ENCODE results near the gene MRAS.
"Not testable (repeated sequence)": the region's sequence is repeated elsewhere in the genome, so short reads cannot be mapped to it uniquely, and the experiment has no call there.

MRAS gene

DNA sequence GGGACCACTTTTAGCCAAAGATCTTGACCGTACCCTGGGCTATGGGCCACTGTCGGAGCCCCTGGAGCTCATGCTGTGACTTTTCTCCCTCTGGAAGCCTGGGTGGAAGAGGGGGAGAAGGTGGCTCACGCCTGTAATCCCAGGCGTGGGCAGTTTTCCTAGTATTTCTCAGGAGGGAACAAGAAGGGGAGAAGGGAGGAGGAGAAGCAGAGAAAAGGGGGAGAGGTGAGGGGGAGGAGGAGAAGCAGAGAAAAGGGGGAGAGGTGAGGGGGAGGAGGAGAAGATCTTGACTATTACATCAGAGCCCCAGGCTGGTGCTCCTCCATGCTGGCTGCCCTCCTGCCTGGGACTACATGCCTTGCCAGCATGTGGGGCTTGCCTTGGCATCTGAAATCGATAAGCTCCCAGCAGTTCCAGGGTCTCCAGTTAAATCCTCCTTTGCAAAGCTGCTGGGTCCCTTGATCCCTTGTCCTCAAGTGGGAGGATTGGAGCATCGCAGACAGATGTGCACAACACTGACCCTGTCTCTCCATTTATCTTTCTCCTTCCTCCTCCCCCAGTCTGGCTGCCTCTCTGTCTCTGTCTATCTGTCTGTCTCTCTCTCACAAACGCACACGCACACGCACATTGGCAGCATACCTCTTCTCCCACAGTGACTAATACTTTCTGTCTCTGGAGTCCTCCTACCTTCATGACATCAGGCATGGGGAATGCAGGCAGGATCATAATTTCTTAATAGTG, 41.6 kb downstream of the MRAS start:
- no peak for DNase-seq (ENCODE audit: low spot score)

GRCh38 chr3:138390582-138390932, 42.2 kb downstream of the MRAS start:
- DNase-seq (ENCODE audit: low spot score), result no peak

DNA sequence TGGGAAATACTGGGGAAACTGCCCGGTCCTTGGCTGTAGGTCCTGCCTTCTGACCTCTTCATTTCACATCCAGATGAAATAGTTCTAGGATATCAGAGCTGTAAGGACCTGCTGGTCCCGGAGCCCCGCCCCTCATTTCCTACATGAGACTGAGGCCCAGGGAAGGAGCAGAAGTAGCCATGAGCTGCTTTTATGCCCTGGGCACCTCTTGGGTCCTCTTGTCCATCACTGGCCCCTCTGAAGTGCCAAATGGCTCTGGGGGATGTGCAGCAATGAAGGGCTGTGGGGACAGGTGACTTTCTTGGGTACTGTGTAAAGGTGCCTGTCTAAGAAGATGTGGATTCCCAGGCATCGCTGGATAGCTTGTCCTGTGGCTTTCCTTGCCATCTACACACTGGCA, 45.8 kb downstream of the MRAS start:
- no peak for DNase-seq (ENCODE audit: low spot score)

DNA sequence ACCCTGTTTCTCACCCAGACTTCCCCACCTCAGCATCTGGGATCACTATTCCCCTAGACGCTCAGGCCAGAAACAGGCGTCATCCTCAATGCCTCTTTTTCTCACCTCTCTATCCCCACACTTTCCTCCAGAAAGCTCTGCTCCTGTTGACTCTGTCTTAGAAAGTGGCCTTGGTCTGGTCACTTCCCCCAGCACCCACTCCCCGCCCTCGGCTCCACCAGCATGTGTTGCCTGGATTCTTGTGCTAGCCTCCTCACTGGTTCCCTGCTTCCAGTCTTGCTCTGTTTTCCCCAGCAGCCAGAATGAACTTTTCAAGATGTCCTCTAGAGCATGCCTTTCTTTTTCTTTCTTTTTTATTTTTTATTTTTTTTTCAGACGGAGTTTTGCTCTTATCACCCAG, 46.3 kb downstream of the MRAS start:
- no peak for DNase-seq (ENCODE audit: low spot score)

DNA sequence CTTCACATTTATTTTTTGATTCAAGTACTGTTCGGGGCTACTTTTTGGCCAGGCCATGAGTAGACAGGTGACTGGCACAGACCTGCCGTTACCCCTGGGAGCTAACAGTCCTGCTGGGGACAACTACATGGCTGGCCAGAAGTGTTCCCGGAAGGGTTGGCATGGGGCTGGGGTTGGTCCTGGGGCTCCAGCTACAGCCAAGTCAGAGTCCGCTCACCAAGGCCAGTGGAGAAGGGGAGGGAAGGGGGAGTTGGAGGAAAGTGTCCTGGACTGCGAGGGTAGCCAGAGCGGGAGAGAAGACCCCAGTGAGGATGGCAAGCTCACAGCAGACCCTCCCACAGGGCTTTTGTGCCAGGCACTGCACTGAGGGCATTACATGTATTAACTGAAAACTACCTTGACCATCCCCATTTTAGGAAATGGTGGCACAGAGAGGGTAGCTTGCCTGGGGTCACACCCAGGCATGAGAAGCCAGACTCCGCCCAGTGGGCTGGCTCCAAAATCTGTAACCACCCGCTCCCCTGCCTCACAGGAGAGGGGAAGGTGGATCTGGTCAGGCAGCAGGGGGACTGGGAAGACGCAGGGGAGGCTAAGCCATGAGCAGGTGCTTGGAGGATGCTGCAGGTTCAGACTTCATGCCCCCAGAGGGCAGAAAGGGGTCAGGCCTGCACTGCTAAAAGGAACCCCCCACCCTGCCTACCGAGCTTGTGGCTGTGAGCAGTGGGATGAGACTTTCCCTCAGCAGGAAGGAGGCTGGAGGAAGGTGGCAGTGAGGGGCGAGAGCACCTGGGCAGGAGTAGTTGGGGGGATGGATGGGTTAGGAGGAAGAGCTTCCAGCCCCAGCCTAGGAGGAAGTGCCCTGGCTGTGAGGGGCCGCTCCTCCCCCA, 47.7 kb downstream of the MRAS start:
- no peak for DNase-seq (ENCODE audit: low spot score)

DNA sequence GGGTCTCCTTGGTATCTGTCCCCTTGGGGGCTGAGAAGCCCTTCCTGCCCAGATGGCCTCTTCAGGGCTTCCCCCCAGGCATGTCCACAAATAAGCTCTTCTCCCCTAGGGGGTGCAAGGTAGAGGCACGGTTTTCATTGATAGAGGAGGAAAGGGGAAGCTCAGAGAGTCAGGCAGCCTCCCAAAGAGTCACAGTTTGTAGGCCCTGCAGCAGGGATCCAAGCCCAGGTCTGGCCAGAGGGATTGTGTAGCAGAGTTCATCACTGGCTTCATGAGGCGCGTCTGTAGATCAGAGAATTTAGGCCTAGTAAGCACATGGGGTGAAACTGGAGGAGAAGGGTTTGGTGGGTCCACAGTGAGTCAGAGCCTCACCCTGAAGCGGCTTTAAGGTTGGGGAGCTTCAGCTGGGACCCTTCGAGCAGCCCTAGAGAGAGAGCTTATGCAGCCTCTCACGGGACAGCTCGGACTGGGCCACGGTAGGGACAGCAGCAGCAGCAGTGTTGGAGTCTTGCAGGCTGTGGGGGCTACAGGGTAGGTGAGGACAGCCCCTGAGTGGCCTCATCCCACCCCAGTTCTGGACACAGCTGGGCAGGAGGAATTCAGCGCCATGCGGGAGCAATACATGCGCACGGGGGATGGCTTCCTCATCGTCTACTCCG, 48.5 kb downstream of the MRAS start:
- DNase-seq (ENCODE audit: low spot score), result no peak

DNA sequence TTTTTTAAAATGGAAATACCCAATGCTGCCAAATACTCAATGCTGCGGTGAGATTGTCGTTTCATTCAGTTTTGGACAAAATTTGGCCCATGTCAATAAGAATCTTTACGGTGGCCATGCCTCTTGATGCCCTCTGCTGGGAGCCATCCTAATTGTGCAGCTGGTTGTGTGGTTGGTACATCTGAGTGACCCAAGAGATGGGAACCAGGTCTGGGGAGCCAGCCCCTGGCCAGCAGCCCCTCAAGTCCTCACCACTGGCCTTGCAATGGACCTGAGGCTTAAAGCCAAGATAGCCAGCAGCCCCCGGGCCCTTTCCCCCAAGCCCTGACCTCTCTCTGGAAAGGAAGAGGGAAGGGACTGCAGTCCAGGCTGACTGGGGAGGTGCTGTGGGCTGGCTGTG, 49.6 kb downstream of the MRAS start:
- no peak for DNase-seq (ENCODE audit: low spot score)

- no peak for DNase-seq (ENCODE audit: low spot score)
Observed at GRCh38 chr3:138398791-138399575, 50.6 kb downstream of the MRAS start.

DNA sequence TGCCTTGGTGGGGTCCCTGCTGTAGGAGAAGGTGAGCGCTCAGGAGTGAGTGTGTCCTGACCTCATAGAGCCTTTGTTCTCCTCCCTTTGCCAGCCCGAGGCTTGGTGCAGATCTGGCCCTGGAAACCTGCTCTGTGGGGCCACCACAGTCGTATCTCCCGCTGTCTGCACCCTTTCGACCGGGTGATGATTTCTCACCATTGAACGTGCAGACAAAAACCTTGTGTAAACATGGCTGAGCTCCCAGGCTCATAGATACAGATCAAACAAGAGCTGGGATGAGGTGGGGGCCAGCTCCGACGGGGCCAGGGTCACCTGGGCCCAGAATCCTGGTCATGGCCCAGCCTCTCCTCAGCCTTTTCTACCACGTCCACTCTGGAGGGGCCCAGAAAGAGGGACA, 51.4 kb downstream of the MRAS start:
- no peak for DNase-seq (ENCODE audit: low spot score)

DNA sequence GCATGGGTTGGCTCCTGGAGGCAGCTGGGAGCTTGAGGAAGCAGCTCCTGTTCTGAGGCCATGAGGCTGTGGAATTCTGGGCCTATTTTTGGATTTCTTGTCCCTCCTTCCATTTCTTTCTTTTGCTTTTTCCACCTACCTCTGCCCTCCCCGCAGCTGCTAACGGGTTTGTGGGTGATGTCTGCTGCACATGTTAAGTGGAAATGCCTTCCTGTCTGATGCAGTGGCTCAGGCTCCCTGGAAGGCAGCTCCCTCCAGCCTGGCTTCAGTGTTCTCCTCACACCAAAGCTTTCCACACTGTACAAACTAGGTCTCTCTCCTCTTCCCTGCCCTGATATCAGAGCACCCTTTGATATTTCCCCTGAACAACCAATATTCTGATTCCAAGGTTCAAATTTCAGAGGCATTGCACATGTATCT, 52.3 kb downstream of the MRAS start:
- no peak for DNase-seq (ENCODE audit: low spot score)

DNA sequence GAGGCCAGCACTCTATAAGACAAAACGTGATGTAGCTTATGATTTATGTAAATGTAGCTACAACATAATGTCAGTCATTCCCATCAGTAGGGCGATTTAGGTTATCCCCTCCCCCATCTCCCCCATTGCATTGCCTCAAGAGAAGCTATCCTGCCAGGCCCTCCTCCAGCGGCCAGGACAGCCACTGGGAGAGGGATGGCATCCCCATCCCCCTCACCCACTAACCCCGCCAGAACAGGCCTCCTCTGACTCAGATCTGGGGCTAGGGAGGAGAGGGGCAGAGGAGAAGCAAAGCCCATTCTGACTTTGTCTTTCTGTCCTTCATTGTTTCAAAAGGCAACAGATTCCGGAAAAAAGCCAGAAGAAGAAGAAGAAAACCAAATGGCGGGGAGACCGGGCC, 53.5 kb downstream of the MRAS start:
- no peak for DNase-seq (ENCODE audit: low spot score)

DNA sequence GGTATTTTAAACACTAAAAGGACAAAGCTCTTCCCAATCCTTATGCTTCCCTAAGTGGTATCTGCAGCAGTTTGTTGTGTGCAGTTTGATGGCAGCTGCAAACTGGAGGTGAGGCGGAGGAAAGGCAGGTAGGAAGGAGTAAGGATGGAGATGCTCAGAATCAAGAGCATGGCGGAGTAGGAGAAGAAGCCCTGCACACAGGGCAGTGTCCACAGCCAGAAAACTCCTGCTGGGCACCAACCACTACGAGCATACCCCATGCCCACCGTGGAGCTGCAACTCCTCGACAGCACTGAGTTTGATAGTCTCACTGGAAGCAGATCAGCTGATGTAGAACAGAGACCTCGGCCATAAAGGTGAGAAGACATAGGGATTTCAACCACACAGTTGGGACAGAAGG, 55.7 kb downstream of the MRAS start:
- no peak for DNase-seq (ENCODE audit: low spot score)

DNA sequence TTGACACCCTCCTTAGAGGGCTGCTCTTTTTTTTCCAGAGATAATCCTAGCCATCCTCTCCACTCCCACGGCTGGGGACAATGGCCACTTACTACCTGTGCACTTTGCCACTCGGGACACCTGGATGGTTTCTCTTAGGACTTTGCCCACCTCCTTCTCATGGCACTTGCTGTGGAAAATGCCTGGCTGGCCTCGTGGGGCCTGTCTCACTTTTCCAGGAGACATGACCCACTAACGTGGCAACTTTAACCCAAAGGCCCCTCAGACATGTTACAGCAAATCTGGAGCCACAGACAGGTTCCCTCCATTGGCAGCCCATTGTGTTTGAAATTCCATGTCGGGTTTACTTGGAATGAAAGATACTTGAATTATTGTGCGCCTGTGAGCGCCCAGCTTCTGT, 56.6 kb downstream of the MRAS start:
- DNase-seq (ENCODE audit: low spot score), result no peak

GRCh38 chr3:138405486-138405885, 57.1 kb downstream of the MRAS start:
- no peak for DNase-seq (ENCODE audit: low spot score)

- DNase-seq (ENCODE audit: low spot score), result no peak
Observed at GRCh38 chr3:138406606-138407005, 58.2 kb downstream of the MRAS start.

GRCh38 chr3:138407236-138407907, 59.0 kb downstream of the MRAS start:
- DNase-seq (ENCODE audit: low spot score), result no peak

DNA sequence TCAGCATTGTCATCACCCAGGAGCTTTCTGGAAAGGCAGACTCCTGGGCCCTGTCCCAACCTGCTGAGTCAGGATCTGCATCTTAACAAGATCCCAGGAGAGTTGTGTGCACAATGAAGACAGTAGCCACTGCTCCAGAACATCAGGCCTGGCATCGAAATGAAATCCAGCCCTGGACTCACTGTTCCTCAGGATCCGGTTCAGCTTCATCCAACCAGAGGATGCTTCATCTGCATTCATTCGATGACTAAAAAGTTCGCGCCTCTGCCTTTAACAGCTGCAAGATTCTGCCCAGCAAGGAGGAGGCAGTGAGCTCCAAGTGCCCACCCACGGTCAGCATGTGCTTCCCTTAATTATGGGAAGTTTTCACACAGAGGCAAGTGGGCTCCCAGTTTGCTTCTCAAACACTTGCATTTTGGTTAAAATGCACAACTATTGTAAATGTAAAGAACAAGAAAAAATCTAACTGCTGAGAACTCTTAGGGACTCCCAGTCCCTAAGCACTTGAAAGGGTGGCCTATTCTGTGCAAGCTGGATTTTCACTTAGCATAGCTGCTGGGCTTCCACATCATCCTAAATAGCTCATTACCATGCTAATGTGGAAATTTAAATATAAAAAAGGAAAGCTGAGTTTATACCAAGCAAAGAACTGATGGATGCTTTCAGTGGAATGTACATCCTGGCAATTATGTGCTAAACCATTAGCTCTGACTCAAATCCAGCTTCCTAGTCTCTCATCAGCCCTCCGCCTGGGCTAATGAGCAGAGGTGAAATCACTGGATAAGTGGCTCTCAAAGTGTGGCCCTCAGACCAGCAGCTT, 60.6 kb downstream of the MRAS start:
- no peak for DNase-seq (ENCODE audit: low spot score)

- no peak for DNase-seq (ENCODE audit: low spot score)
Observed at GRCh38 chr3:138412821-138413551, 64.6 kb downstream of the MRAS start.

DNA sequence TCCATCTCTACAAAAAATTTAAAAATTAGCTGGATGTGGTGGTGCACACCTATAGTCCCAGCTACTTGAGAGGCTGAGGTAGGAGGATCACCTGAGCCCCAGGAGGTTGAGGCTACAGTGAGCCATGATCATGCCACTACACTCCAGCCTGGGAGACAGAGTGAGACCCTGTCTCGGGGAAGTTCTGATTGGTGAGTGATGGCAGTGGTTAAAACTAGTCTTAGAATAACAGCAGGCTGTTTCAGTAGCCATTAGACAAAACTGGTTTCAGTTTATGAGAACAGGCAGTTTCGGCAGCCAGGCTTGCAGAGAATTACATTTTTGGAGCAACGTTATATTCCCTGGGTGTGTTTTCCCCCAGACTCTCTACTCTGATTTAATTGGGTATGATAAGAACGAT, 67.9 kb downstream of the MRAS start:
- DNase-seq (ENCODE audit: low spot score), result not testable (repeated sequence)

DNA sequence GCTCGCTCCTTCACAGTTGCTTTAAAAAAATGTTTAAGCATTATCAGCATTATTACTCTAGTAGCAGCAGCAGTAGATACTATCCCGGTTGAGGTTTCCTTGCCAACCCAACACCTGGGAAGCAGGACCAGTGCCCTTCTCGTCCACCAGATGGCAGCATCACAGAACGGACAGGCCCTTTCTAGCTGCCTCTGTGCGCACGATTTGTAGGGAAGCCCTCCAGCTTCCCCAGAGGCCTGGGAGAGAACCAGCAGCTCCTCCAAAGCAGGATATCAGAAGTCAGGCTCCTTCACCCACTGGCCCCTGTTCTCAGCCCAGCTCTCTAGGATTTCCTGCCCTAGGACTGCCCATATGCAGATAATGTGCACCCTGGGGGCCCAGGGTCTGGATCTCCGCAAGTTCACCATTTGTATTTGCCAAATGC, 69.2 kb downstream of the MRAS start:
- peak; percentile 56 for DNase-seq (ENCODE audit: low spot score)

Data from hematopoietic multipotent progenitor cell treated with erythropoietin and hydrocortisone succinate and interleukin-3 and kit ligand, for 15 days (in vitro differentiated cells).